GM12864 (cell line): ENCODE data around the gene LRRC26.
A peak's percentile ranks its signal among the peaks of the same experiment; 100 is the strongest.

ENCODE experiments used
- DNase-seq: peaks from one replicate; pipeline ENCODE4 v3.0.0-alpha.2; 2011; ENCODE audit warnings: low read depth
- H3K4me3 ChIP-seq: 2 replicates; pipeline ENCODE4 v1.5.1; 2011; ENCODE audit warnings: mild to moderate bottlenecking, low read depth, low read length, control low read depth
- CTCF ChIP-seq: IDR thresholded peaks from 2 replicates; pipeline ENCODE4 v1.5.1; 2011; ENCODE audit warnings: low read depth, mild to moderate bottlenecking, moderate library complexity, low read length, control low read depth, inconsistent platforms; ENCODE audit errors: missing control alignments

LRRC26 gene

GRCh38 chr9:137172901-137173795 lies 3.3 kb upstream of the LRRC26 start:
- no peak for TF ChIP-seq CTCF
- no peak for DNase-seq
- no peak overlapping the region for H3K4me3 ChIP-seq

GRCh38 chr9:137171149-137171900 lies 1.5 kb upstream of the LRRC26 start:
- no peak for TF ChIP-seq CTCF
- DNase-seq: no peak
- no peak overlapping the region for H3K4me3 ChIP-seq

- DNase-seq: no peak
- H3K4me3 ChIP-seq: no peak overlapping the region
- TF ChIP-seq CTCF: no peak
These were observed 766 bp upstream of the LRRC26 start for GRCh38 chr9:137170486-137171148.

GRCh38 chr9:137168904-137169856 lies 671 bp downstream of the LRRC26 start:
- no peak for DNase-seq
- no peak for TF ChIP-seq CTCF
- peak overlapping the region; percentile 46 for H3K4me3 ChIP-seq

GRCh38 chr9:137168573-137168903 lies 1.3 kb downstream of the LRRC26 start:
- H3K4me3 ChIP-seq: peak overlapping the region; percentile 46
- TF ChIP-seq CTCF: no peak
- no peak for DNase-seq

GRCh38 chr9:137167747-137168572 lies 1.9 kb downstream of the LRRC26 start:
- no peak for DNase-seq
- peak overlapping the region; percentile 8; the same call in 1 of the 2 replicates for H3K4me3 ChIP-seq
- TF ChIP-seq CTCF: no peak
